GM18517 (cell line): ENCODE measurements around the gene FHIP2A.
"Not testable (repeated sequence)": the region's sequence is repeated elsewhere in the genome, so short reads cannot be mapped to it uniquely, and the experiment has no call there.

ENCODE experiments used
- ATAC-seq: cut with Tn5 transposase; IDR thresholded peaks from one replicate; pipeline ENCODE4 v1.9.1; 2021; ENCODE audit warnings: mild to moderate bottlenecking, moderate library complexity; ENCODE audit not compliant: unreplicated experiment

Gene FHIP2A, protein sequence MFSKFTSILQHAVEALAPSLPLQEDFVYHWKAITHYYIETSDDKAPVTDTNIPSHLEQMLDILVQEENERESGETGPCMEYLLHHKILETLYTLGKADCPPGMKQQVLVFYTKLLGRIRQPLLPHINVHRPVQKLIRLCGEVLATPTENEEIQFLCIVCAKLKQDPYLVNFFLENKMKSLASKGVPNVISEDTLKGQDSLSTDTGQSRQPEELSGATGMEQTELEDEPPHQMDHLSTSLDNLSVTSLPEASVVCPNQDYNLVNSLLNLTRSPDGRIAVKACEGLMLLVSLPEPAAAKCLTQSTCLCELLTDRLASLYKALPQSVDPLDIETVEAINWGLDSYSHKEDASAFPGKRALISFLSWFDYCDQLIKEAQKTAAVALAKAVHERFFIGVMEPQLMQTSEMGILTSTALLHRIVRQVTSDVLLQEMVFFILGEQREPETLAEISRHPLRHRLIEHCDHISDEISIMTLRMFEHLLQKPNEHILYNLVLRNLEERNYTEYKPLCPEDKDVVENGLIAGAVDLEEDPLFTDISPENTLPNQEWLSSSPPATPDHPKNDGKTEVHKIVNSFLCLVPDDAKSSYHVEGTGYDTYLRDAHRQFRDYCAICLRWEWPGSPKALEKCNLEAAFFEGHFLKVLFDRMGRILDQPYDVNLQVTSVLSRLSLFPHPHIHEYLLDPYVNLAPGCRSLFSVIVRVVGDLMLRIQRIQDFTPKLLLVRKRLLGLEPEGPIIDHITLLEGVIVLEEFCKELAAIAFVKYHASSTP

DNA sequence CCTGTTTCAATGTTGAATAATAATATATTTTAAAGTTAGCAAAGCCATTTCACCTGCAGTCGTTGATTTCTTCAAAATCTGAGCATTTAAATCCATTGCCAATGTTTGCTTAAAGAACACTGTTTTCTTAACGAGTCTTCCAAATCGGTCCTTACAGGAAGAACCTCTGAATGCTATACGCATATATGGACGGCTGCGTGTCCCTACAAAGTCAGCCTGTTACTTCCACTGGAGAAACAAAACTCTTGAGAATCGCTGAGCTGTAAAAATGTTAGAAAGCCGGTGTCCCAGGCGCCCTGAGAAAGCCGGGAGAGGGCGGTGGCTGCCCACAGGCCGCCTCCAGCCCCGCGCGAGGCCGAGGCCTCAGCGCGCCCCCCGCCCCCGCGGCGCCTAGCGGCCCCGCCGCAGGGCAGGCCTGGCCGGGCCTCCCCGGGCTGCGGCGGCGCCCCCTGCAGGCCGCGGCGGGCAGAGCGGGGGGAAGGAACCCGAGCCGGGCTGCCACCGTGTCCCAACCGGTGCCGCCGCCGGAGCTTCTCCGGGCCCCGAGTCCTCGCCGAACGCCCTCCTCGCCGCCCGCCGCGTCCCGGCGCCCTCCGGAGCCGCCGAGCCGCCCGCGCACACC is at the start of gene FHIP2A:
Gene FHIP2A (plus strand): TSS at position 488 of the 622 bp plus-strand sequence. CDS start 299 bp downstream, outside the sequence.
- peak; percentile 69 for ATAC-seq

DNA sequence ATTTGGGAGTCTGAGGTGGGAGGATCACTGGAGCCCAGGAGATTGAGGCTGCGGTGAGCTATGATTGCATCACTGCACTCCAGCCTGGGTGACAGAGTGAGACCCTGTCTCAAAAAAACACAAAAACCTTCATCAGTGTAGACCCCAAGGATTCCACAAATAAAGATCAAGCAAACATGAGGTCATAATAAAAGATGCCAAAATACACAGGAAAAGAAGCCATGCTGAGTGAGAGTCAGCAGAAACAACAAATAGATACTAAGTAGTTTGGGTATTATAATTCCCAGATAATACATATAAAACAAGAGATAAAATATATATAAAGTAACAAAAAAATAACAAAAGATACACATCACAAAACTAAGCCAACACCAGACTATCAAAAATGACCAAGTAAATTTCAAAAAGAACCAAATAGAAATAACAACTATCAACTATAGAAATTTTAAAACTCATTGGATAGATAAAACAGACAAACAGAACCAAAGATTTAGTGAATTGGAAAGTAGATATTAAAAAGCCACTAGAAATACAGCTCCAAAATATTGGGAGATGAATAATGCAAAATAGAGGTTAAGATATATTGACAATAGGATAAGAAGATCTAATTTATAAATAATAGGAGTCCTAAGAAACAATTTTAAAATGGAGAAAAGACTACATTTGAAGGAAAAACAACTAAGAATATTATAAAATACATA is 48.9 kb upstream of the FHIP2A start:
- ATAC-seq = no peak

DNA sequence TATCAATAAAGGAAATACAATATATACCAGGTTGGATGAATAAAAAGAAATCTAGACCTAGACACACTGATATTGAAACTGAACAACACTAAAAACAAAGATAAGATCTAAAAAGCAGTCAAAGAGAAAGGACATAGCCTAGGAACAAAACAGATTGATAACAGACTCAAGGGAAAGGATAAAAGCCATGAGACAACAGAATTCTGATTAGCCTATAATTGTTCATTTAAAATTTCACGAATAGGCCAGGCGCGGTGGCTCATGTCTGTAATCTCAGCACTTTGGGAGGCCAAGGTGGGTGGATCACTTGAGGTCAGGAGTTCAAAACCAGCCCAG is 48.4 kb upstream of the FHIP2A start:
- no peak for ATAC-seq

DNA sequence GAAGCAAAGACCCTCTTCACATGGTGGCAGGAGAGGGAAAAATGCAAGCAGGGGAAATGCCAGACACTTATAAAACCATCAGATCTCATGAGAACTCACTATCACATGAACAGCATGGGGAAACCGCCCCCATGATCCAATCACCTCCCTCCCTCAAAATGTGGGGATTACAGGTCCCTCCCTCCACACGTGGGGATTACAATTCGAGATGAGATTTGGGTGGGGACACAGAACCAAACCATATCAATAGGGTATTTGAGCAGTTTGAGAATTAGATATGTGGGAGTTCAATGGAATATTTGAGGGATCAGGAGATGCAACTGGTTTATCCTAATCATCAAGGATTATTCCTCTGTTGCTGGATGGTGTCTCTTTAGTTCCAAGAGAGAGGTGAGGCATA is 46.5 kb upstream of the FHIP2A start:
- not testable (repeated sequence) for ATAC-seq

DNA sequence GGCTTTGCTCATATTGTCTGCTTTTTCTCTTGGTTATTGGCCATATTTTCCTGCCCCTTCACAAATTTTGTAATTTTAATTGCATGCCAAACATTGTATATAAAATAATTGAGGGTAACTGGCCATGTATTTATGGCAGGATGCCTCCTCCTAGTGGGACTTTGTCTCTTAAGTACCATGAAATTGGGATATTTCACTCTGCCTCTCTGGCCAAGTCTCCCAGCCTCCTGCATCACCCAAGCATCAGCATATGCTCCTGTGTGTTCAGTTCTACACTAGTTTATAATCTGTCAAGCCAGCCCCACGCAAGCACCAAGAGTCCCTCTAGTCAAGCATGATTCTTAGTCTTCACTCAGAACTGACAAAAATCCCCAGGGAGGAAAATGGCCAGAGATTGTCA is 44.2 kb upstream of the FHIP2A start:
- ATAC-seq = no peak

DNA sequence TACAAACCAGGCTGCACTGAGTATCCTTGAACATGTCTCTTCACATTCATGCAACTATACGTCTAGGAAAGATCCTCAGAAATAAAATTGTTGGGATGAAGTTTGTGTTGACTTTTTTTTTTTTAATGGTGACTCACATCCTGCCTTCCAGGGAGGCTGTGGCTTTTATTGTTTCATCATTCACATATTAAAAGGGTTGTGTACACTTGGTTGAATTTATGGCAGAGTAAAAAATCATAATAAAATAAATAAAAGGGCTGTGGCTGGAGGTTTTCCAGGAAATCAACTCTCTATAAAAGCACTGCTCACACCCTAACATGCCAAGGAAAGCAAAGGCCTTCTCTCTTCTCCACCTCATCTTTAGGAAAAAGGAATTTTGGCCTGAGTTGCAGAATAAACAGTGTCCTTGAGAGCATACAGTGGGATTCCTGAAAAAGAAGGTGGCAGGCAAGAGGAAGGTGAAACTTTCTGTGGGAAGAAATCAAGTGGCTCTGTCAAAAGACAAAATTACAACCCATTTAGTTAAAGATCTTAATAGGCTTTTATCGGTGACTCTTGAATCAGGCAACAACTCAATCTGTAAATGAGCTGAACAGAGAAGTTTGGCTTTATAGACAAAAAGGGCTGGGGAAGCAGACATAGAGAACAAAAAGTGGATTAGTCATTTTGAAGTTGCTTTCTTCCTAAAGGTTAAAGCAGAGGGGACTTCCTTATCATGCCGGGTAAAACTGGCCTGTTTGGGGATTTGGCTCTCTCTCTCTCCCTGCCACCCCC is 41.6 kb upstream of the FHIP2A start:
- ATAC-seq = no peak

DNA sequence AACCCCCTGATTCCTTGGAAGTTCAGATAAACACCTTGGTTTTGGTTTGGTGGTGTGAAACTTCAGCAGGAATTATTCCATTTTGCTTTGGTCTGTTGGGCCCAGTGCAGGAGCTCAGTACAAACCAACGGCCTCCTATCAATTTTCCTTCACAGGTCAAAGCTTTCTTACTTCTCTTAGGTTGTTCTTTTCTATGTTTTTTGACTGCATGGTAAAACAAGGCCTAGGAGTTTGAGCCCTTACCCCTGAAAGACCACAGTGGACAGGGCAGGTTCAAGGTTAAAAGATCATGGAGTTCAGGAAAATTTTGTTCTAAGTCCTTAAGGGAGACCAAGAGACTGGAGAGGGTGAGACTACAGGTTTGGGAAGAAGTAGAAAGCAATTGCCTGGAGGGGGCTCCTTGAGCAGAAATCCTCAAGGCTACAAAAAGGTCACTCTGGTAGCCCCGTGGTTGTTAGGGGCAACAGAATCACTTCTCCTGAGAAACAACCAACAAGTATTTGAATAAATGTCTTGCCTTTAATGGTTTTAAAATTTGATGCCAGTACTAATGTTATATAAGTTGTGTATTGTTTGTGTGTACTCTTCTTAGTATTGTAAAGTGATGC is 40.9 kb upstream of the FHIP2A start:
- ATAC-seq = no peak

DNA sequence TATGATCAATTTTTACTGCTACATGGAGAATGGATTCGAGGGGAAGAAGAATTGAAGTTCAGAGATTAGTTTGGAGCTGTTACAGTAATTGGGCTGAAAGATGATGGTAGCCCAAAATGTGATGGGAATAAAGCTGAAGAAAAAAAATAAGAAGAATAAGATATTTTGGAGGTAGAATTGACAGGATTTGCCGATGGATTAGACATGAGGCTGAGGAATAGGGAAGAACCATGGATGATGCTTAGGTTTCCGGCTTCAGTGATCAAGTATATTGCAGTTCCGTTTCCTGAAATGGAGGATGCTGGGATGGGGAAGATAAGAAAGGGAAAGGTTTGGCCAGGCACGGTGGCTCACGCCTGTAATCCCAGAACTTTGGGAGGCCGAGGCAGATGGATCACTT is 38.9 kb upstream of the FHIP2A start:
- ATAC-seq = no peak

DNA sequence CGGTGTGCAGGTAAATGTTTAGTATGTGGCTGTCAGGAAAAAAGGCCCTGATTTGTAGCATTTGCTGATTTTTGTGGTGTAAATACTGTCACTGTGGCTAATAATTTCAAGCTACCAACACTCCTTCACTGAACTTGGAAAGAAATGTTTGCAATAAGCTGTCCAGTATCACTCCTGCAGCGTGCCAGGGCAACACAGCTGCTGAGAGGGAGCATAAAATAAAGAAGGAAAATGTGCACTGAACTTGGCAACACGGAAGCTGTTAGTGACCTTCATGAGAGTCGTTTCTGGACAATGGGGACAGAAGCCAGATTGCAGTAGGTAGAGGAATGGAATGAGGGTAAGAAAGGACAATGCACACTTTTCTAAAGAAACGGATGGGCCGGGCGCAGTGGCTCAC is 37.9 kb upstream of the FHIP2A start:
- ATAC-seq = no peak

DNA sequence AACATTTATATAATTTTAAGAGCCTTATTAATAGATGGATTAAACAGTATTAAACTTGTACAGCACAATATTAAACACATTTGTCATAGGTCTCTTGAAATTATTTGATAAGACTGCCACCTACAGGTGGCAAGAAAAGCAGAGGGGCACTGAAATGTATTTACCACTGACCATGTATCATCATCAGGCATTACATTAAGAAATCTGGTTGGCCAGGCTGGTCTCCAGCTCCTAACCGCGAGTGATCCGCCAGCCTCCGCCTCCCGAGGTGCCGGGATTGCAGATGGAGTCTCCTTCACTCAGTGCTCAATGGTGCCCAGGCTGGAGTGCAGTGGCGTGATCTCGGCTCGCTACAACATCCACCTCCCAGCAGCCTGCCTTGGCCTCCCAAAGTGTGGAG is 35.1 kb upstream of the FHIP2A start:
- not testable (repeated sequence) for ATAC-seq

DNA sequence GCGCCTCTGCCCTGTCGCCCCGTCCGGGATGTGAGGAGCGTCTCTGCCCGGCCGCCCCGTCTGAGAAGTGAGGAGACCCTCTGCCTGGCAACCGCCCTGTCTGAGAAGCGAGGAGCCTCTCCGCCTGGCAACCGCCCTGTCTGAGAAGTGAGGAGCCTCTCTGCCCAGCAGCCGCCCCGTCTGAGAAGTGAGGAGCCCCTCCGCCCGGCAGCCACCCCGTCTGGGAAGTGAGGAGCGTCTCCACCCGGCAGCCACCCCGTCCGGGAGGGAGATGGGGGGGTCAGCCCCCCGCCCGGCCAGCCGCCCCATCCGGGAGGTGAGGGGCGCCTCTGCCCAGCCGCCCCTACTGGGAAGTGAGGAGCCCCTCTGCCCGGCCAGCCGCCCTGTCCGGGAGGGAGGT is 34.4 kb upstream of the FHIP2A start:
- not testable (repeated sequence) for ATAC-seq

DNA sequence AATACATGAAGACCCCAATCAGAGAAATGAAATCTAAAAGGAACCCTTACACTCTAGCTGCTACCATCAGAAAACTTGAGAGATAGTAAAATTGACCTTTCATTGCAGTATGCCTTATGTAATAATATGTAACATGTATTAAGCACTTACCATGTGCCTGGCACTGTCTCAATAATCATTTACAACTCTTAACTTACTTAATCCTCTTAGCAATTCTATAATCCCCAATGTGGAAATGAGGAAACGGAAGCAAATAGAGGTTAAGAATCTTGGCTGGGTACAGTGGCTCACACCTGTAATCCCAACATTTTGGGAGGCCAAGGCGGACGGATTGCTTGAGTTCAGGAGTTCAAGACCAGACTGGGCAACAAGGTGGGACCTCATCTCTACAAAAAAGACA is 29.8 kb upstream of the FHIP2A start:
- no peak for ATAC-seq

DNA sequence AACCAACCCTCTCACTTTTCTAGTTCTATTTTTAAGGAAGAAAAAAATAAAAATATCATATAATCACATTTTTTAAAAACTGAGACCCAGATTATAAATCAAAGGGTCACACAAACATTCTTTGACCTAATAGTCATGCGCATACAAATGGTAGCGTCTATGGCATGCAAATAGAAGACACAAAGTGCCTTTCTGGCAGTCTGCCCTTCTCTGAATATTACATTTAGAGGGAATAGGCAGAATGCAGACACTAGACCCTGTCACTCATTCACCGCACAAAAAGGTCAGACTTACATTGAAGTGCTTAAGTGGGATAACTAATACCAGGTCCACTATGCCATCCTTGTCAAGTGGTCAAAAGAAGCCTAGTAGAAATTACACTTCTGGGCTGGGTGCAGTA is 26.5 kb upstream of the FHIP2A start:
- ATAC-seq = no peak

DNA sequence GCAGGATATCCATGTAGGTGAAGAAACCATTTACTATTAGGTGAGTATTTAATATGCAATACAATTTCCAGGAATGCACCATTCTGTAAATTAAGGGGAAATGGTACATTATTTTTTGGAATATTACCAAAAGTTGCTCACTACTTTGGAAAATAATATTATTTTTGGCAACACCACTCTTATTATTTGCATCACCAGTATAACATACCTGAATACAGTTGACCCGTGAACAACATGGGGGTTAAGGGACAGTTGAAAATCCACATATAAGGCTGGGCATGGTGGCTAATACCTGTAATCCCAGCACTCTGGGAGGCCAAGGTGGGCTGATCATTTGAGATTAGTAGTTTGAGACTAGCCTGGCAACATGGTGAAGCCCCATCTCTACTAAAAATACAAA is 21.2 kb upstream of the FHIP2A start:
- ATAC-seq = no peak

DNA sequence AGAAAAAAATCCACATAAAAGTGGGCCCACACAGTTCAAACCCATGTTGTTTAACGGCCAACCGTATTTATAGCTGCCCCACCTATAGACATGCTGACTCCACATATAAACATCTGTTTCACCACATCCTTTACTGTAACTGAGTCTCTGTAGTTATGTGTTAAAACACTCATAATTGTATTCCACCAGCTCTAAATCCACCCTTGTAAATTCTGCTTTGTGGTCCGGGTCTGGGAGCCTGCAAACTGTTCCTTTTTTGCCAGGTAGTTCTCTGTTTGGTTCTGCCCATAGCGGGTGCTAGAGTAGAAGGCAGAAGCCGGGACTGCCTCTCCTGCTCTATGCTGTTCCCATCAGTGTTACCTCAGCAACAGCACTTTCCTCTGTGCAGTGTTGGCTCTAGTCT is 20.2 kb upstream of the FHIP2A start:
- ATAC-seq = no peak

DNA sequence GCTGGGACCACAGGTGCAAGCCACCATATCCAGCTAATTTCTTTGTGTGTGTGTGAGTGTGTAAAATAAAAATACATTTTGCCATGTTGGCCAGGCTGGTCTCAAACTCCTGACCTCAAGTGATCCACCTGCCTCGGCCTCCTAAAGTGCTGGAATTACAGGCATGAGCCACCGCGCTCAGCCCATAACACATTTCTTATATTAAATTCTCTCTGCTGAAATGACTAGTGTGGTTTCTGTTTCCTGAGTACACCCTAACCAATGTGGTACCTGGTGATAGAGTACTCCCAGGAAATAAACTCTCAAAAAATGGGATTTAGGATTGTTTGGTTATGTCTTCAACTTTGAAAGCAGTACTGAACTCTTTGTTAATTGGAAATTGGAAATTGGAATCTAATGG is 19.4 kb upstream of the FHIP2A start:
- ATAC-seq = no peak

DNA sequence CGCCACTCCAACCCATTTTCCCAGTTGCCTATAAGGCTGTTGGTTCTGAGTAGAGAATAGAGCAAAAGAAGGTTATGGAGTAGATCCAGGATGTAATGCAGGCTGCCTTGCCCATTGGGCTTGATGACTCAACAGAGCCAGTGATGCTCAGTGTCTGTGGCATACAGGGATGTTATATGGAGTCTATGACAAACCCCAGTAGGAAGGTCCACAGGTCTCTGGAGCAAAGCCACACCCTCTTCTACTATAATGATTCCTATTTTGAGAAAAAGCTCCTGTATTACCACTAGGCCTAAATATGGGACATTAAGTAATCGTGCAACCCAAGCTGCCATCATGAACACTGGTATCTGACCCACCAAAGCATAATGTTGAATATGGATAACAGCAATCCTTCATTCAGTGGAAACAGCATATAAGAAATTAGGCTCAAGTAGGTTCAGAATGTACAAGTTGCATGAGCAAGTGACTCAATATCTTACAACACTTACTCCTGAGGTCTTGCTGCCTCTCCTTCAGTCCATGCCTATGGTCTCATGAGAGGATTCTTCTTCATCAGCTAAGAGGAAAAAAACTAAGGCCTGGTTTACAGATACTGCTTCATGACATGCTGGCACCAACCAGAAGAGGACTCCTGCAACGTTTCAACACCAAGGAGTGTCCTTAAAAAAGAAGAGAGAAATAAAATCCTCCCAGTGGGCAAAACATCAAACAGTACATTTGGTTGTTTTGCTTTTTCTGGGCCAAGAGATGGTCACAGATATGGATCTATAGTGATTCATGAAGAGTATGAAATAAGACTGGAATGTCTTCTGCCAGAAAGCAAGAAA is 14.8 kb upstream of the FHIP2A start:
- no peak for ATAC-seq

DNA sequence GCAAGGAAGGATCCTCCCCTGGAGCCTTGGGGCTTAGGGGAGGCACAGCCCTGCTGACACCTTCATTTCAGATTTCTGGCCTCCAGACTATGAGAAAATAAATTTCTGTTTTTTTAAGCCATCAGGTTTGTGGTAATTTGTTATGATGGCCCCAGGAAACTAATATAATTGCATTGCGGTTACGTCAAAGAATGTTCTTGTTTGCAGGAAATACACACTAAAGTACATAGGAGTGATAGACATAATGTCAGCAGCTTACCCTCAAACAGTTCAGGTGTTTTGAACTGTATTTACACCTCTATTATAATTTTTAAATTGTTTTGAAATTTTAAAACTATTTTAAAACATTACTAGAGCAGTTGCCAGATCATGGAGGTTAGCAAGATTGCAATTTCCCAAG is 12.6 kb upstream of the FHIP2A start:
- no peak for ATAC-seq

DNA sequence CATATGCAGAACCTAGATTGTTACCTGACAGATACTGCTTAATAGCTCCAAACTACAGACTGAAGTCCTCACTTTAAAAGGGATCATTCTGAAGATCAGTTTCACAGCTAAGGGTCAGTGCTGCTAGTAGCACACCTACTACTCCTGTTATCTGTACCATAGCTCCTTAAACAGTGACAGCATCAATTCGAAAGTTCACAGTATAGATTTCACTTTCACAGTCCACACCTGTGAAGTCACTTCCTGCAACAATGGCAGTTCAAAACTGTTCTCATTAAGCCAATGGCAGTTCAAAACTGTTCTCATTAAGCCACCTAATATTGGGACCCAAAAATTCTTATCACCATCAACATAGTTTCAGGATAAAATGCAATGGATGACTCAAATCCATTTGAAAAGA is 10.7 kb upstream of the FHIP2A start:
- ATAC-seq = peak; percentile 100
